HL-60 (cell line): ENCODE results near the gene PACS1.

Experiments used
- GABPA ChIP-seq: IDR thresholded peaks from 2 replicates; pipeline ENCODE4 v1.6.1; 2012; ENCODE audit warnings: low read depth
- POLR2AphosphoS5 ChIP-seq: IDR thresholded peaks from 2 replicates; pipeline ENCODE4 v1.6.1; 2012; ENCODE audit warnings: low read depth
- TF ChIP-seq, protein P1 (sequence below): IDR thresholded peaks from 2 replicates; pipeline ENCODE4 v1.6.1; 2012; ENCODE audit warnings: low read depth; ENCODE audit not compliant: insufficient replicate concordance
- TF ChIP-seq, protein P2 (sequence below): IDR thresholded peaks from one replicate; pipeline ENCODE4 v1.5.1; 2011; ENCODE audit warnings: low read length, control low read depth, inconsistent platforms; ENCODE audit not compliant: insufficient read depth

DNA sequence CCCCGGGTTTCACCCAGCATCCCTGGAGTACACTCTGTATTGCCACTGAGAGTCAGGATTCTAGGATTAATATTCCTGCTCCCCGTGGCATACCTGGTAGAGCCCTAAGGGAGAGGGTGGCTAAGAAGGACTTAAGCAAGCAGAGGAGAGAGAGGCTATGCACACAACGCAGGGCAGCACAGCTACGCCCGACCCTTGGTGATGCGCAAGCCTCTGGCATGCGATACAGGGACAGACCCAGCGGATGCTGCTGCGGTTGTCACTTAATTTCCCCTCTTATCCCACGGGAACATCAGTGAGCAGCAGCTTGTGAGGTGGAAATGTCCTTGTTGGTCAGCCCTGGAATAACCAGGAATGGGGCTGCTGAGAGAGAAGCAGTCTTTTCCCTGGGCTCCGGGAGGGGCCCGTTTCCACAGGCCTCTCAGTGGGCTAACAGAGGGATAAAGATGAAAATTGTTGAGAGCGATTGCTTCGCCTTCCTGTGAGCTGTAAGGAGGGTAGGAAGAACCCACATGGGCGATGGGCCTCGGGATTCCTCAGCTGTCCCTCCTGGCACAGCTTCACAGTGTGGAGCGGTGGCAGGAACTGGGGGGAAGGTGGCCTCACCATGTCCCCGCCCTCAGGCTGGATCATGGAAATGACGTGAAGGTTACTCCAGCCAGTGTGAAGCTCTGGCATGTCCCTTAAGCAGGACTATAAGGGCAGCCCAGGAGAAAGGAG, 149.9 kb downstream of the PACS1 start:
- TF ChIP-seq, protein P1, sequence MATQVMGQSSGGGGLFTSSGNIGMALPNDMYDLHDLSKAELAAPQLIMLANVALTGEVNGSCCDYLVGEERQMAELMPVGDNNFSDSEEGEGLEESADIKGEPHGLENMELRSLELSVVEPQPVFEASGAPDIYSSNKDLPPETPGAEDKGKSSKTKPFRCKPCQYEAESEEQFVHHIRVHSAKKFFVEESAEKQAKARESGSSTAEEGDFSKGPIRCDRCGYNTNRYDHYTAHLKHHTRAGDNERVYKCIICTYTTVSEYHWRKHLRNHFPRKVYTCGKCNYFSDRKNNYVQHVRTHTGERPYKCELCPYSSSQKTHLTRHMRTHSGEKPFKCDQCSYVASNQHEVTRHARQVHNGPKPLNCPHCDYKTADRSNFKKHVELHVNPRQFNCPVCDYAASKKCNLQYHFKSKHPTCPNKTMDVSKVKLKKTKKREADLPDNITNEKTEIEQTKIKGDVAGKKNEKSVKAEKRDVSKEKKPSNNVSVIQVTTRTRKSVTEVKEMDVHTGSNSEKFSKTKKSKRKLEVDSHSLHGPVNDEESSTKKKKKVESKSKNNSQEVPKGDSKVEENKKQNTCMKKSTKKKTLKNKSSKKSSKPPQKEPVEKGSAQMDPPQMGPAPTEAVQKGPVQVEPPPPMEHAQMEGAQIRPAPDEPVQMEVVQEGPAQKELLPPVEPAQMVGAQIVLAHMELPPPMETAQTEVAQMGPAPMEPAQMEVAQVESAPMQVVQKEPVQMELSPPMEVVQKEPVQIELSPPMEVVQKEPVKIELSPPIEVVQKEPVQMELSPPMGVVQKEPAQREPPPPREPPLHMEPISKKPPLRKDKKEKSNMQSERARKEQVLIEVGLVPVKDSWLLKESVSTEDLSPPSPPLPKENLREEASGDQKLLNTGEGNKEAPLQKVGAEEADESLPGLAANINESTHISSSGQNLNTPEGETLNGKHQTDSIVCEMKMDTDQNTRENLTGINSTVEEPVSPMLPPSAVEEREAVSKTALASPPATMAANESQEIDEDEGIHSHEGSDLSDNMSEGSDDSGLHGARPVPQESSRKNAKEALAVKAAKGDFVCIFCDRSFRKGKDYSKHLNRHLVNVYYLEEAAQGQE: no peak
- TF ChIP-seq POLR2AphosphoS5 (no peak), GABPA (no peak)
- TF ChIP-seq, protein P2, sequence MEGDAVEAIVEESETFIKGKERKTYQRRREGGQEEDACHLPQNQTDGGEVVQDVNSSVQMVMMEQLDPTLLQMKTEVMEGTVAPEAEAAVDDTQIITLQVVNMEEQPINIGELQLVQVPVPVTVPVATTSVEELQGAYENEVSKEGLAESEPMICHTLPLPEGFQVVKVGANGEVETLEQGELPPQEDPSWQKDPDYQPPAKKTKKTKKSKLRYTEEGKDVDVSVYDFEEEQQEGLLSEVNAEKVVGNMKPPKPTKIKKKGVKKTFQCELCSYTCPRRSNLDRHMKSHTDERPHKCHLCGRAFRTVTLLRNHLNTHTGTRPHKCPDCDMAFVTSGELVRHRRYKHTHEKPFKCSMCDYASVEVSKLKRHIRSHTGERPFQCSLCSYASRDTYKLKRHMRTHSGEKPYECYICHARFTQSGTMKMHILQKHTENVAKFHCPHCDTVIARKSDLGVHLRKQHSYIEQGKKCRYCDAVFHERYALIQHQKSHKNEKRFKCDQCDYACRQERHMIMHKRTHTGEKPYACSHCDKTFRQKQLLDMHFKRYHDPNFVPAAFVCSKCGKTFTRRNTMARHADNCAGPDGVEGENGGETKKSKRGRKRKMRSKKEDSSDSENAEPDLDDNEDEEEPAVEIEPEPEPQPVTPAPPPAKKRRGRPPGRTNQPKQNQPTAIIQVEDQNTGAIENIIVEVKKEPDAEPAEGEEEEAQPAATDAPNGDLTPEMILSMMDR: no peak
